GM19452 (cell line): ENCODE results near the gene RUFY1.

Experiments
- ATAC-seq: cut with Tn5 transposase; IDR thresholded peaks from one replicate; pipeline ENCODE4 v1.9.1; 2021; ENCODE audit not compliant: unreplicated experiment

RUFY1 gene

GRCh38 chr5:179601871-179602625 is 51.7 kb downstream of the RUFY1 start:
- ATAC-seq = no peak

- ATAC-seq = no peak
Observed at GRCh38 chr5:179603308-179603707, 53.0 kb downstream of the RUFY1 start.

GRCh38 chr5:179605026-179605833 is 54.9 kb downstream of the RUFY1 start:
- no peak for ATAC-seq

- no peak for ATAC-seq
Observed at GRCh38 chr5:179606071-179606909, 55.9 kb downstream of the RUFY1 start.

- no peak for ATAC-seq
Observed at GRCh38 chr5:179606910-179607159, 56.5 kb downstream of the RUFY1 start.

GRCh38 chr5:179607160-179607931 is 57.0 kb downstream of the RUFY1 start:
- ATAC-seq = no peak

GRCh38 chr5:179608131-179608581 is 57.8 kb downstream of the RUFY1 start:
- no peak for ATAC-seq

GRCh38 chr5:179609834-179610108 is 59.4 kb downstream of the RUFY1 start:
- no peak for ATAC-seq

GRCh38 chr5:179610109-179610902 is 60.0 kb downstream of the RUFY1 start:
- no peak for ATAC-seq

- ATAC-seq = no peak
Observed at GRCh38 chr5:179610903-179611265, 60.5 kb downstream of the RUFY1 start.

- ATAC-seq = no peak
Observed at GRCh38 chr5:179612577-179613459, 62.5 kb downstream of the RUFY1 start.

GRCh38 chr5:179613460-179614071 is 63.2 kb downstream of the RUFY1 start:
- no peak for ATAC-seq

GRCh38 chr5:179614745-179615144 is 64.4 kb downstream of the RUFY1 start:
- no peak for ATAC-seq

GRCh38 chr5:179615203-179615602 is 64.8 kb downstream of the RUFY1 start:
- no peak for ATAC-seq

GRCh38 chr5:179616002-179616594 is 65.7 kb downstream of the RUFY1 start:
- ATAC-seq = no peak

- ATAC-seq = no peak
Observed at GRCh38 chr5:179617930-179618329, 67.6 kb downstream of the RUFY1 start.

GRCh38 chr5:179618923-179619554 is 68.7 kb downstream of the RUFY1 start:
- ATAC-seq = no peak

- no peak for ATAC-seq
Observed at GRCh38 chr5:179619776-179620175, 69.4 kb downstream of the RUFY1 start.
